Activated effector memory CD4-positive, alpha-beta T cell treated with Interleukin-2 at 50 U/mL for 16 hours (primary cell): ENCODE results near the gene TRIM28.
A peak's percentile ranks its signal among the peaks of the same experiment; 100 is the strongest.
"Not testable (repeated sequence)": the region's sequence is repeated elsewhere in the genome, so short reads cannot be mapped to it uniquely, and the experiment has no call there.

Source experiments
- DNase-seq: peaks from one replicate; pipeline ENCODE4 v3.0.0-alpha.2; 2020

The TRIM28 gene

DNA sequence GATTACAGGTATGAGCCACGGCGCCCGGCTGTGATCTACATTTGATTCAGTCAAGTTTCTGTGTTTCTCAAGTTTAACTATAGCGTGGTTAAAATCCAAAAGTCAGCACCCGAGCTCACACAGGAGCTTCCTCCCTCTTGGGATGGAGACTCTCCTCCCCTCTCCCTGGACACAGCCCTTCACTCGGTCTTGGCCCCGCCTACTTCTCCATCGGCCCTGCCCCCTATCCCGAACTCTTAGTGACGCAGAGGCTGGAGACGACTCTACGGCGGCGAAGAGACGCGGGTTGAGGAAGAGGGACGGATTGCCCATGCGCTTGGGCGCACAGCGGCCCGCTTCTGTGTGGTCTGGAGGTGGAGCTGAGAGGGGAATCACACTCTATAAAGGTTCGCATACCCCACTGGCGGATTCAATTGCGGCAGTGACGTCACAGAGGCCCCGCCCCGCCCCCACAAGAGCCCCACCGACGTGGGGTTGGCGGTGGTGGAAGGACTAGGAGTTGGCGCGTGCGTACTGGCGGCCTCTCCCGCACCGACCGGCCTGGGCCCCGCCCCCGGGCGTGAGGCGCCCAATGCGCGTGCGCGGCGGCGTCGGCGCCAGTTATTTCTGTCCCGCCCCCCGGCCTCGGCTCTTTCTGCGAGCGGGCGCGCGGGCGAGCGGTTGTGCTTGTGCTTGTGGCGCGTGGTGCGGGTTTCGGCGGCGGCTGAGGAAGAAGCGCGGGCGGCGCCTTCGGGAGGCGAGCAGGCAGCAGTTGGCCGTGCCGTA lies at the start of gene TRIM28:
Gene TRIM28, plus strand, starts transcription at position 239 of the 765 bp plus-strand sequence. CDS start 694 bp downstream, outside the sequence.
- DNase-seq, result peak; percentile 100

GRCh38 chr19:58497634-58498170 lies 46.2 kb upstream of the TRIM28 start:
- DNase-seq, result no peak

GRCh38 chr19:58498316-58499020 lies 45.4 kb upstream of the TRIM28 start:
- no peak for DNase-seq

DNA sequence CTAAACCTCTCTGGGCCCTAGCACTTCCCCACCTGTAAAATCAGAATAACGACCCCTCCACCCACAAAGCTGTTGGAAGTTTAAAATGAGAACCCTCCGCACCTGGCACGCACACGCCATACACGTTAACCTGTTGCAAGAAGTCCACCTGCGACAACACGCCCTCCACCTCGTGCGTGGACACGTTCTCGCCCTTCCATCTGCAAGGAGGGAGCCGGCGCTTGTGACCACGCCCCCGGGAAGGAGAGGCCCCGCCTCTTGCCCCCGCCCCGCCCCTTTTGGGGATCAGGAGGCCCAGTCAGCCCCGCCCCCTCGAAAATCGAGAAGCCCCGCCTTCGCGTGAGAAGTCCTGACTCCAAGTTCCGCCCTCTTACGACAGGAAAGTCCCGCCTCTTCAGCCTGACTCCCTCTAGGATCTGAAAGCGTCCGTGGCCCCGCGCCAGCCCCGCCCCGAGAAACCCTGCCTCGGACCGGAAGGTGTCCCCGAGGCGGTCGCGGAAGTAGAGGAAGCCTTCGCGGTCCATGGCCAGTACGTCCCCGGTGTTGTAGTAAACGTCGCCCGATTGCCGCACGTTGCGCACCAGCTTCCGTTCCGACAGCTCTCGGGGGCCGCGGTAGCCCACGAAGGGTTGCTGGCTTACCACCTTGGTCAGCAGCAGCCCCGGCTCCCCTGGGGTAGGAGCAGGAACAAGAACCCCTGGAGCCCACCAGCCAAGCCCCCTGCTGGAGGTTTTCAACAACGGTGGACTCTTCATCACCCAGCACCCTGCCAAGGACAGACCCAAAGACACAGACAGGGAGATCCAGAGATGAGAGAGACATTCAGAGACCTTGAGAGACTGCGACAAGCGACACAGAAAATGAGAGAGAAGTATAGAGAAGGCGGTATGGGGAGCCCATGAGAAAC lies 44.6 kb upstream of the TRIM28 start:
- peak; percentile 90 for DNase-seq

DNA sequence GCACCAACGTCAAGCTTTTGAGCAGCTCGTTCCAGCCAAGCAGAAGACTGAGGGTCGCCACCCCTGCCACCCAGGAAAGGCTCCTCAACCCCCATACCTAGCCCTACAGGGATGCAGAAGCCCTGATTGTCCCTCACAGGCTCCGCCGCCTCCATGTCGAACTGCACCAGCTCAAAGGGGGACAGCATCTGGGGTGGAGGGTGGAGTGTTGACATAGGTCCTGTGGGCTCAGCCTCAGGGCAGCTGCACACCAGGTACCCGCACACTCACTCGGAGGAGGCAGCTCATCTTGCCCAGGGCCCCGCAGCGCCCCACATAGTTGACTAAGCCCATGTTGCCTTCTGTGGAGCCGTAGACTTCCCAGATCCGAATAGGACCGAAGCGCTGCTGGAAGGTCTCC lies 43.6 kb upstream of the TRIM28 start:
- no peak for DNase-seq

GRCh38 chr19:58507602-58508223 lies 36.2 kb upstream of the TRIM28 start:
- not testable (repeated sequence) for DNase-seq

DNA sequence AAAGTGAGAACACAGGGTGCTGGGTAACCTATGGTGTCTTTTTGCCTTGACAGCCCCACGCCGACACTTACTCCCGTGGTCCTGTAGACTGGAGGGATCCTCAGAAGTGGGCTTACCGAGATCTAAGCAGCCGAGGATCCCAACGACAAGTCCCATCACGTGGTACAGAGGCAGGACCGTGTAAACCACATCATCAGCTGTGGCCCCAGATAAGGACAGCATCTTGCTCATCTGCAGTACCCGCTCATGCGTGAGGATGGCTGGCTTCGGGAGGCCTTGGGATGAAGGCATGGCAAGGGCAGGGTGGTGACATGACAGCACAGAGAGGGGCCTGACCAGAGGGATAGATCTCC lies 34.2 kb upstream of the TRIM28 start:
- no peak for DNase-seq

DNA sequence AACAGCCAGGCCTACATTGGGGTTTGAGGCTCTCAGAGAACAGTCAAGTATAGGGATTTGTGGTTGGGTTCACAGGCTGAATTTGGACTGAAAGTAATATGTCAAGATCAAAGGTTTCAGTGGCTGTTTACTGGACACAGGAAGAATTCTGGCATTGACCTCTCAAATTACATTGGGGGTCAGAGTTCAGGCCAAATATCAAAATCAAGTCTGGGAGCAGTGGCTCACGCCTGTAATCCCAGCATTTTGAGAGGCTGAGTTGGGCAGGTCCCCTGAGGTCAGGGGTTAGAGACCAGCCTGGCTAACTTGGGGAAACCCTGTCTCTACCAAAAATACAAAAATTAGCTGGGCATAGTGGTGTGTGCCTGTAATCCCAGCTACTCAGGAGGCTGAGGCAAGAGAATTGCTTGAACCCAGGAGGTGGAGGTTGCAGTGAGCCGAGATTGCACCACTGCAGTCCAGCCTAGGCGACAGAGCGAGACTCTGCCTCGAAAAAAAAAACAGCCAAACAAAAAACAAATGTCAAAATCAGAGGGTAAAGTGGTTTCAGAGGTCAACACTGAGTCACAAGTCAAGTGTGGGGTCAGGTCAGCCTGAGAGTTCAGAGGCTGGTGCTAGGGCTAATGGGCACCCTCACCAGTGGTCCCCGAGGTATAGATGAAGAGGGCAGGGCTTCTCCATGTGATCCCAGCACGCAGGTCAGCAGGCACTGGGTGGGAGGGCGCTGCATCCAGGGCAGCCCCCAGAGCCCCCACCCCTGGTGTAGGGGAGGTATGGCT lies 33.6 kb upstream of the TRIM28 start:
- no peak for DNase-seq

DNA sequence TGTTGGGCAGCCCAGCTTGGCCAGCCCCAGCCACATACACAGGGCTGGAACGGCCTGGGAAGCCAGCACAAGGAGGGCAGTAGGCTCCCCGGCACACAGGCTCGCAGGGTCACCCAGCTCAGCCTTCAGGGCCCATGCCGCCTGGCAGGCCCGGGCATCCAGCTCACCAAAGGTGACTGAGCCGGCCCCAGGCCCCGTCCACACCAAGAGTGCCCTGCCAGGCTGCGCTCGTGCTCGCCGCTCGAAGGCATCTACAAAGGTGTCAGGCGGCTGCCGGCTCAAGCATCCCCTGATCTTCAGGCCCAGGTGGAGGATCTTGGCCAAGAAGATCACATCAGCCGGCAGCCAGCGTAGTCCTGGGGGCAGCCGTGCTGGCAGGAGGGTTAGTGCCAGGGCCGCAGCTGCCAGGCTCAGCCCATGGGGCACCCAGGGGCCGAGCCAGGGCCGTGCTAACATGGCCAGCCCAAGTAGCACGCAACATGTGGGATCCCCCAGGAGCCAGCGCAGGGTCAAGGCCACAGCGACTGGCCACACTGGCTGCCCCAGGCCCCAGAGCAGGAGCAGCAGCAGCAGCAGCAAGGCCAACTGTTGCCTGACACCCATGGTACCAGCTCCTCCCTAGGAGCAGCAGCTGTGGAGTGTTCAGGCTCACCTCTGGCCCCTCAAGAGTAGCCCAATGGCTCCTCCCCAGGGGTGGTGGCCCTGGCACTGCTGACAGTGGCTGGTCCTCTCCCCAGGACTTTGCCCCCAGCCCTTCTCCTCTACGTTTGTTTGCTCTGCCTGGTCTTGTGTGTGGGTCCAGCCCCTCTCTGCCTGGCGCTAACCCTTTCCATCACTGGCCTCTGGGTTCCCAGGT lies 32.3 kb upstream of the TRIM28 start, which contains the start of gene SLC27A5:
Gene SLC27A5, minus strand, starts transcription at position 640 of the 856 bp plus-strand sequence. Its CDS starts 37 bp downstream, at position 603.
- no peak for DNase-seq

GRCh38 chr19:58513213-58513693 lies 30.6 kb upstream of the TRIM28 start:
- DNase-seq, result no peak

DNA sequence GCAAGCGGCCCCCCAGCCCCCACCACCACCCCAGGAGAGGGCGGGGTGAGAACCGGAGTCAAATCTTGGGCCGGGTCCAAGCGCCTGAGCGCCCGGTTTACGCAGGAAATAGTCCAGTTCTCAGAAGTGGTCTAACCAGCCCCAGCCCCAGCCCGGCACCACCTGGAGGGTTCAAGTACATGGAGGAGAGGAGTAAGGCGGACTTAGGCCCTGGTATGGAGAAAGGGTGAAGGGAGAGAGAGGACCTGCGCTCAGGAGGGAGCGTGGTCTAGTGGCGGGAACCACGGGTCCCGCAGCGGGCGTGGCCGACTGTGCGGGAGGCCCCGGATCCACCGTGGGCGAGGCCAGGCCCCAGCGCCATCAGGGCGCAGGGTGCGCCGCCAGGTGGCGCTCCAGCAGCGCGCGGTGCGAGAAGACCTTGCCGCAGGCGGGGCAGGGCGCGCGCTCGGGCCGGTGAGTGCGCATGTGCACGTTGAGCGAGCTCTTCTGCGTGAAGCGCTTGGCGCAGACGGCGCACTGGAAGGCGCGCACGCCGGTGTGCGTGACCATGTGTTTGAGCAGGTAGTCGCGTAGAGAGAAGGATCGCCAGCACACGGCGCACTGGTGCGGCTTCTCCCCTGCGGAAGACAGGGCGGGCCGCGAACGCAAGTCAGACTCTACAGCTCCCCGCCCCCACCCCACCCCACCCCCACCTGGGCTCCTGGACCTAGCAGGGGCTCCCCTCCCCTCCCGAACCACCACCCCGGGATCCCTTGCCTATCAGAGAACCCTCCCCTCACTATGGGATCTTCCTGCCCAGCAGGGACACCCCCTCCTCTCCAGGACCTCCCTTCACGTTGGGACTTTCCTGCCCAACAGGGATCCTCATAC lies 29.9 kb upstream of the TRIM28 start:
- DNase-seq, result peak; percentile 90

DNA sequence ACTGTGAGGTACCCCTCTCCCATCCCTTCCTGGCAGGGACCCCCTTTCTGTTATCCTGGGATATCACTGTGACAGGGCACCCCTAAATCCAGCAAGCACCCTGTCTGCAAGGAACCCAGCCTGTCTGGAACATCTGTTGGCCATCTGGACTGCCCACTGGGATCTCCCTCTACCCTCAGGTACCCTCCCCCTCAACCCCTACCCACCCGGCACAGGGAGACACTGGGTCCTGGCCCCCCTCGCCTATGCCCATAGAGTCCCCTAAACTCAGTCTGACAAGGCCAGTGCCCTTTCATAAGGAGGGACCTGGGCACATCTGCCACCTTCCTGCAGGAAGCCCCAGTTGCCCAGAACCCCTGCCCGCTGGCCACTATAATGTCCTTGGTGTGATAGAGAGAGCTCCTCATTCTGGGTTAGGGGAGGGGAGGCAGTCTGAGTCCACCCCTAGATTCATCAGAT lies 29.3 kb upstream of the TRIM28 start:
- no peak for DNase-seq

- no peak for DNase-seq
These were observed 28.6 kb upstream of the TRIM28 start for GRCh38 chr19:58515259-58515658.

DNA sequence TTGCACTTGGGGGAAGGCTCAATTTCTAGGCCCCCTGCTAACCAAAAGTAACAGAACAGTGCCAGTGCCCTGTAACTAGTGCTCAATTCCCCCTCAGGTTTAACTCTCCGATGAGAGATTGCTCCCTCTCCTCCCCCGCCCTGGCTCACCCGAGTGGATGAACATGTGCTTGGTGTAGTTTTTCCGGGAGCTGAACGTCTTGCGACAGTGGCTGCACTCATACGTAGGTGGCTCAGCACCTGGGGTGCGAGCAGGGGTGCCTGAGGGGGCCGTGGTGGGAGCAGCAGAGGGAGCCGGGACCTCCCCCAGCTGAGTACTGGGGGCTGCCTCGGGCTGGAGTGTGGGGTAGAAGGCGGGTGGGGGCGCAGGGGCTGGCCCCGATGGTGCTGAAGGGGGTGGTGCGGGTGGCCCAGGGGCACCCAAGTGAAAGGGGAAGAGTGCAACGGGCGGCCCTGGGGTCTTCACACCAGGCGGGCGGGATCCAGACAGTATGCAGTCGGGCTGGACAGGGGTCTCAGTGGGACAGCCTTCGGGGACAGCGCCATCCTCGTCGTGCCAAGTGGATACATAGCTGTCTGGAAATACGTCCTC lies 27.5 kb upstream of the TRIM28 start:
- DNase-seq, result no peak

GRCh38 chr19:58516964-58517833 lies 26.7 kb upstream of the TRIM28 start:
- DNase-seq, result no peak

DNA sequence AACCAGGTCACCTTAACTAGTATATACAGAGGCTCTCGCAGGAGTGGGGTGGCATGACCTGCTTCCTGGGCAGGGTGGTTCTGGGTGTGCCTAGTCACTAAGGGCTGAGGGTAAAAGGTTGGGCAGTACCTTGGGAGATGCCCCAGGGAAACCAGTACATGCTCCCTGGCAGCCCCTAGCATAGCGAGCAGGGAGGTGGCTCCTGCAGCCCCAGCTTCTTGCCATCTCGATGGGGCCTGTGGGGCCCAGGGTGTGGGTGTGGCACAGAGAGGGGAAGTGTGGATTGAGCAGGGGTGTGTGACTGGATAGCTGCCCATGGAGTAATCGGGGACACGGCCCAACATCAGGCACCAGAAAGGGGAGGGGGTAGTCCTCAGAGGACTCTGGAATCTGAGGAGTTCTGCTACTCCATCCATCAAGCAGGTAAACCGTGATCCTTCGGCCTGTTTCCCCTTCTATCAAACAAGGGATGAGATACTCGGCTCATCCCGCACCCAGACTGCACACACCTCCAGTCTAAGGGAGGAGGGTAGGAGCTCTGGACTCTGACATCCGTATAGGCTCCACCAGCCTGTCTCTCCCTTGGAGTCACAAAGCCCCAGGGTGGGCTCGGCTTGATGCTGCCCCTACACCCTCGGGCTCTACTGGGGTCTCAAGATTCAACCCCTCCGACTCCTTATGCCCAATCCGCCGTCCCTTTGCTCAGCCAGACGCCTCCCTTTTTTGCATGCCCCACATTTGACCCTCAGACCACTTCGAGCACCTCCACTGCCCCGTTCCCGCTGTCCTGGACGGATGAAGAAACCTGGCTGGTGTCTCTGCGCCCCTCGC lies 25.4 kb upstream of the TRIM28 start:
- DNase-seq, result no peak

GRCh38 chr19:58519087-58519354 lies 24.8 kb upstream of the TRIM28 start:
- no peak for DNase-seq
